HCT116 (cell line): Measurements from ENCODE around the gene GAD2.

Source experiments
- CEBPB ChIP-seq: IDR thresholded peaks from 2 replicates; pipeline ENCODE4 v1.6.1; 2012; ENCODE audit warnings: low read depth
- CTCF ChIP-seq, 3 experiments: fragments of 200-600 bp in 1 of 3; sonication (generic) in 1 of 3; IDR thresholded peaks in 2 of 3; conservative IDR thresholded peaks in 1 of 3; 2 replicates each; pipeline ENCODE4 v1.5.1; 2012 to 2017; ENCODE audit warnings: low read depth in 2 of 3, low read length in 2 of 3, antibody characterized with exemption in 1 of 3, borderline replicate concordance in 1 of 3, control low read depth in 1 of 3, mild to moderate bottlenecking in 1 of 3, mixed read lengths in 1 of 3, mixed run types in 1 of 3, moderate library complexity in 1 of 3; ENCODE audit not compliant: insufficient read depth in 1 of 3
- ELF1 ChIP-seq: IDR thresholded peaks from 2 replicates; pipeline ENCODE4 v1.6.1; 2012; ENCODE audit warnings: low read depth, borderline replicate concordance
- EZH2 ChIP-seq: fragments of 200-600 bp; sonication (generic); IDR thresholded peaks from 2 replicates; pipeline ENCODE4 v1.6.1; 2017; ENCODE audit warnings: antibody characterized with exemption, mixed run types
- POLR2A ChIP-seq: IDR thresholded peaks from 2 replicates; pipeline ENCODE4 v1.7.0; 2011; ENCODE audit warnings: borderline replicate concordance; ENCODE audit not compliant: insufficient read depth, insufficient read length; ENCODE audit errors: extremely low read depth
- POLR2AphosphoS5 ChIP-seq: IDR thresholded peaks from 2 replicates; pipeline ENCODE4 v1.6.1; 2011; ENCODE audit warnings: mild to moderate bottlenecking, low read depth, low read length, moderate library complexity
- RAD21 ChIP-seq: IDR thresholded peaks from 2 replicates; pipeline ENCODE4 v1.6.1; 2012; ENCODE audit warnings: low read depth, mild to moderate bottlenecking
- REST ChIP-seq: IDR thresholded peaks from 2 replicates; pipeline ENCODE4 v1.6.1; 2012; ENCODE audit warnings: low read depth
- SP1 ChIP-seq: IDR thresholded peaks from 2 replicates; pipeline ENCODE4 v1.6.1; 2012; ENCODE audit warnings: low read depth
- SRF ChIP-seq: IDR thresholded peaks from 2 replicates; pipeline ENCODE4 v1.6.1; 2012; ENCODE audit warnings: low read depth
- TCF7L2 ChIP-seq: IDR thresholded peaks from 2 replicates; pipeline ENCODE4 v1.7.0; 2011; ENCODE audit warnings: borderline replicate concordance, inconsistent platforms; ENCODE audit not compliant: insufficient read depth, insufficient read length; ENCODE audit errors: extremely low read depth
- YY1 ChIP-seq: IDR thresholded peaks from 2 replicates; pipeline ENCODE4 v1.6.1; 2011; ENCODE audit warnings: low read length, low read depth, moderate library complexity, mild to moderate bottlenecking; ENCODE audit not compliant: insufficient replicate concordance; ENCODE audit errors: extremely low read depth
- ZFX ChIP-seq: fragments of 450-650 bp; IDR thresholded peaks from 2 replicates; pipeline ENCODE4 v1.6.1; 2017

- no peak for TF ChIP-seq REST
- no peak for TF ChIP-seq SP1
- no peak for TF ChIP-seq CTCF (IDR thresholded peaks at IDR 0.05 in 2 of 3, conservative IDR thresholded peaks at IDR 0.05 in 1 of 3; ENCODE audit: borderline replicate concordance in 1 of 3, insufficient read depth in 1 of 3, low read depth in 2 of 3, low read length in 2 of 3)
- TF ChIP-seq POLR2A, result no peak
- no peak for TF ChIP-seq EZH2
- no peak for TF ChIP-seq TCF7L2
- no peak for TF ChIP-seq RAD21
- no peak for TF ChIP-seq POLR2AphosphoS5
- TF ChIP-seq ZFX, result no peak
- TF ChIP-seq YY1, result no peak
- TF ChIP-seq CEBPB, result no peak
- TF ChIP-seq SRF, result no peak
- TF ChIP-seq ELF1, result no peak
These were observed 26.3 kb downstream of the GAD2 start for GRCh38 chr10:26242706-26243350.
